Measurements from ENCODE around the gene ZFHX2.

The ZFHX2 gene

DNA sequence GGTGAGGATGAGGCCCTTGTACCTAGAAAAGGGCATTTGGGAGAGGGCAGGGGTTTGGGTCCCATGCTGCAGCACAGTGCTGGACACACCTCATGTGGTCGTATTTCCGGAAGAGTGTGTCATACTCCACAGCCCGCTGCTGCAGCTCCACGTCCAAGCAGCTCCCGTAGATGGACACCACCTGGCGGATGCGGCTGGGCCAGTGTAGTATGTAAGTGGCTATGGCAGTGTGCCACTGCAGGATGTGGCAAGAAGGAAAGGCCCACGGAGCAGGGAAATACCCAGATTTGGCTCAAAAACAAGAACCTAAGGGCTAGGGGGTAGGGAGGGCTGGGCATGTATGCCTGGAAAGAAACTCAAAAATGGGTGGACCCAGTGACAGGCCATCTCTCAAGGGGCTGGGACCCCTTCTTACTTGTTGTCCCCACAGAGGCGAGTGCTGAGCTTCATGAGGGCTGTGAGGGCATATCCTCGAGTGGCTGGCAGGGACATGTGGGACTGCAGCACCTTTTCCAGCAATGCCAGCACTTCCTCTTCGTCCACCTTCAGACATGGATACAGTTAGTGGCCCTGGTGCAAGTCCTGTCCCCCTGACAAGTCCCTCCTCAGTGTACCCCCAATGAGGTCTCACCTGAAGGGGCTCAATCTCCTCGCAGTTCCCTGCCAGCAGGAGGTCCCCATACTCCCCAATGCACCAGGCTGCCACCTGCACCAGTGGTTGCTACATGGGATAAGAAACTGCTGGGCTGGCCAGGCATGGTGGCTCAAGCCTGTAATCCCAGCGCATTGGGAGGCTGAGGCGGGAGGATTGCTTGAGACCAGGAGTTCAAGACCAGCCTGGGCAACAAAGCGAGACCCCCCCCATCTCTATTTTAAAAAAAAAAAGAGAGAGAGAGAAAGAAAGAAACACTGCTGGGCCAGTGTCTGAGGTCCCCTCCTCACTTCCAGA lies 10.6 kb upstream of the ZFHX2 start:
- TF ChIP-seq, protein P1, sequence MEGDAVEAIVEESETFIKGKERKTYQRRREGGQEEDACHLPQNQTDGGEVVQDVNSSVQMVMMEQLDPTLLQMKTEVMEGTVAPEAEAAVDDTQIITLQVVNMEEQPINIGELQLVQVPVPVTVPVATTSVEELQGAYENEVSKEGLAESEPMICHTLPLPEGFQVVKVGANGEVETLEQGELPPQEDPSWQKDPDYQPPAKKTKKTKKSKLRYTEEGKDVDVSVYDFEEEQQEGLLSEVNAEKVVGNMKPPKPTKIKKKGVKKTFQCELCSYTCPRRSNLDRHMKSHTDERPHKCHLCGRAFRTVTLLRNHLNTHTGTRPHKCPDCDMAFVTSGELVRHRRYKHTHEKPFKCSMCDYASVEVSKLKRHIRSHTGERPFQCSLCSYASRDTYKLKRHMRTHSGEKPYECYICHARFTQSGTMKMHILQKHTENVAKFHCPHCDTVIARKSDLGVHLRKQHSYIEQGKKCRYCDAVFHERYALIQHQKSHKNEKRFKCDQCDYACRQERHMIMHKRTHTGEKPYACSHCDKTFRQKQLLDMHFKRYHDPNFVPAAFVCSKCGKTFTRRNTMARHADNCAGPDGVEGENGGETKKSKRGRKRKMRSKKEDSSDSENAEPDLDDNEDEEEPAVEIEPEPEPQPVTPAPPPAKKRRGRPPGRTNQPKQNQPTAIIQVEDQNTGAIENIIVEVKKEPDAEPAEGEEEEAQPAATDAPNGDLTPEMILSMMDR (IDR thresholded peaks at IDR 0.05; ENCODE audit: low read depth, low read length, missing control alignments) = no peak
- DNase-seq (ENCODE audit: low read depth) = no peak
- H3K4me3 ChIP-seq (ENCODE audit: low read depth, low read length) = no peak overlapping the region

DNA sequence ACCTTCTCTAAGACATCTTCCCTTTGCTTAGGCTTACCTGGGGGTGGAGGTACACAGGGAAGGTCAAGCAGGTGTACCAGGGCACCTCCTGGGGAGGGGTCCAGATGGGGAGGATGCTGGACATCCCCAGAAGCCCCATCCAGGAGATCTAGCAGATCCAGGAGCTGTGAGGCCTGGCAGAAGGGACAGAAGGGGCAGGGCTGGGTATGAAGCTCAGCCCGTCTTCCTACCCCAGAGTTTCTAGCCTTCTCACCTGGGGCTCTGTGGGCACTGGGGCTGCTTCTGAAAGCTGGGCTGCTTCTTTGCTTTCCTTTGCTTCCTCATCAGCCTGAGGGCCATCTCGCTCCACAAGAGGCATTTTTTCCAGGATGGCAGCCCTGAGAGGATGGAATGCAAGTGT lies 9.7 kb upstream of the ZFHX2 start:
- TF ChIP-seq, protein P1 (IDR thresholded peaks at IDR 0.05; ENCODE audit: low read depth, low read length, missing control alignments) = no peak
- DNase-seq (ENCODE audit: low read depth) = no peak
- no peak overlapping the region for H3K4me3 ChIP-seq (ENCODE audit: low read depth, low read length)

DNA sequence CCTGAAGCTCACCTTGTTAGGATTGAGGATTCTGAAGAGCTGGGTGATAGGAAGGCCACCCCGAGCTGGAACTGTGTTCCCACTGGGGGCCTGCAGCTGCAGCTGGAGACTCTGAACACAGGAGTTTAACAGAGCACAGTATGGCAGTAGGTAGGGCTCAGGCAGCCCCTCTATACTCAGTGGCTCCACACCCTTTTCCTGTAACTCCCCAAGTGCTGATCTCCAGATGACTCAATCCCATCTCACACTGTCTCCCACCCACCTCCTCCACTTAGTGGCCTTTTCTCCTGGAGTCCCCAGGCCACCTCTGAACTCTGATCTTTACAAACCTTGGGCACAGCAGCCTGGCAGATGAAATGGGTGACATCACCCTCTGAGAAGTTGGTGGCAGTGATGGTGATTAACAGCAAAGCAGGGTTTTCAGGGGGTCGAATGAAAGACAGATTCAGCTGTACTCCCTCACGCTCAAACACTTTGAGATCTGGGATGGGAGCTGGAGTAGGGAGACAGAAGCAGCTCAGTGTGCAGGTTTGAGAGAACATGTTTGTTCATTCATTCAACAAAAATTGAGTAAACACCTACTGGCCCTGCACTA lies 8.5 kb upstream of the ZFHX2 start:
- TF ChIP-seq, protein P1 (IDR thresholded peaks at IDR 0.05; ENCODE audit: low read depth, low read length, missing control alignments) = no peak
- DNase-seq (ENCODE audit: low read depth) = no peak

DNA sequence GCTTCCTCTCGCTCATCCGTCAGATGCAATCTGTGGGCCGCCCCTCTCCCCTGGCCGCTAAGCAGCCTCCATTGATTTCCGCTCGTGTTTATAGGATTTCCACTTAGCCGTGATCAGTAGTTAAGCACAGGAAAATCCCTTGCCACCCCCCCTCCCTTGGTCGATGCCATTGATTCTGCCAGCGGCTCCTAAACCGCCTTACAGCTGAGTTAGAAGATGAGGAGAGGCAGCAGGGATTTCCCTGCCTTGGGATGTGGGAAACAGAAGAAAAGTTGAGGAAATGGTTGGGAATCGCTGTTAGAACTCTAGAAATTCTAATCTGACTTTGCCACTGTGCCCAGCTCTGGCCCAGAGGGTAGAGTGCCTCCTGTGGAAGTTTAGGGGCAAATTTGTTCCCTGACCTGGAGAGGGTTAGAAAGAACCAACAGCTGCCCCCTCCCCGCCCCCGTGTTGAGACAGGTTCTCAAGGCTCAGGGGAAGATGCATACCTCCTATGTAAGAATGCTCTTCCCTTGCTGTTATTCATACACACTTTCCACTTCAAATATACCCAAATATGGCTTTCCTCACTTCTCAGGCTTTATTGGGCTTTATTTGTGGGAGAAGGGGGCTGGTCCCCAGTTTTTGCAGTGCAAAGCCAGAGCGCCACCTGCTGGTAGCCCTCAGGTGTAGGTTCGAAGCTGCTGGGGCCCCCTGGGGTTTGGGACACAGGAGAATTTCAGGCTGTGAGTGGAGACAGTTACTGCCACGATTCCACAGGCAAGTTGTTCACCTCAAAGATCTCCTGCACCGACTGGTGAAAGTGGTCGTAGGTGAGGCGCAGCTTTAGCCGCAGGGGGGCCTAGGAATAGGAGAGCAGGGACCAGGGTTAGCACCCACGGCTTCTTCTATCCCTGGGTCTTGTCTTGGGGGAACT lies 7.7 kb upstream of the ZFHX2 start:
- TF ChIP-seq, protein P1 (IDR thresholded peaks at IDR 0.05; ENCODE audit: low read depth, low read length, missing control alignments) = peak; percentile 93
- H3K4me3 ChIP-seq (ENCODE audit: low read depth, low read length) = no peak overlapping the region
- DNase-seq (ENCODE audit: low read depth) = no peak

More for the DNA sequence above, 8.5 kb upstream of the ZFHX2 start:
- no peak overlapping the region for H3K4me3 ChIP-seq (ENCODE audit: low read depth, low read length)

DNA sequence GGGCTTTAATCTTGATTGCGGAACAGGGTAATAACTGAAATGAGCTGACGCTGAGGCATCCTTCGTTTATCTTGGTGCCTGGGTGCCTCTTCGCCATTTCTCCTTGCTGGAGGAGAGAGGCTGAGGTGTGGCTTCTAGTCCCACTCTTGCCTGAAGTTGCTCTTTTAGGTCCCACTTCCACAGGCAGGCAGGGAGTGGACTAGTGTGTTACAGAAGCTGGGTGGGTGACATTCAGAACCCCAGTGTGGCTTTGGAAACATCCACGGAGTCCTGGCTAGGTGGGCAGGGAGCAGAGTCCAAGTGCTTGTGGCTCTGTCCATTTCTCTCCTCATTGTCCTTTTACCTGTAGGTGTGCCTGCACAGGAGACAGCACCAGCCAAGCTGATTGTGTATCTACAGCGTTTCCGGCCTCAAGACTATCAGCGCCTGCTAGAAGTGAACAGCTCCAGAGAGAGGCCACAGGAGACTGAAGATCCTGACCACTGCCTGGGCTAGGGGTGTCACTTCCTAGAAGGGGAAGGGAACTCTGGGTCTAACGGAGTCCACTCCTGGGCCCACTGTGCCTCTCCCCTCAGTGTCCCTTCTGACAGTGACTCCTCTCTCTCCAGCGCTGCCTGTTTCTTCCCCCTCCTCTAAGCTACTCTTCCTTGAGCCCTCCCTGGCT lies 6.9 kb upstream of the ZFHX2 start:
- TF ChIP-seq, protein P1 (IDR thresholded peaks at IDR 0.05; ENCODE audit: low read depth, low read length, missing control alignments) = no peak
- H3K4me3 ChIP-seq (ENCODE audit: low read depth, low read length) = no peak overlapping the region; the same call in 1 of the 2 replicates
- DNase-seq (ENCODE audit: low read depth) = no peak

DNA sequence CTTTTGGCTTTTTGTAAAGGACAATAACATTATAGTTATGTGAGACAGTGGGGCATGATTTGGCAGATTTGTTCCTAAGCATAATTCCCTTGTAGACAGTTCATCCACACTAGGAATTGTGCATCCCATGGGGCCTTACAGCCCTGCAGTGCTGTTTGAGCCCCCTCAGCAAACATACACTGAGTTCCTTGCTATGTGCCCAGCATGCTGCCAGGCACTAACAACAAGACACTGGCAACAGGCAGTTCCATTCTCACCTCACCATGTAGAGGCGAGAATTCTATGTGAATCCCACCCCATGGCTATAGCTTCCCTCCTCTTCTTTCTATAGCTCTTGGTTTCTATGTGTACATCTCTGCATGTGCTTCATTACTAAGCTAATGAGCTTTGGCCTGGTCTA lies 6.4 kb upstream of the ZFHX2 start:
- no peak for DNase-seq (ENCODE audit: low read depth)
- TF ChIP-seq, protein P1 (IDR thresholded peaks at IDR 0.05; ENCODE audit: low read depth, low read length, missing control alignments) = no peak
- peak overlapping the region; percentile 82; the same call in 1 of the 2 replicates for H3K4me3 ChIP-seq (ENCODE audit: low read depth, low read length)
